GM06990 (cell line): ENCODE results near the gene EFCAB11.
"Not testable (repeated sequence)": the region's sequence is repeated elsewhere in the genome, so short reads cannot be mapped to it uniquely, and the experiment has no call there.

Experiments
- DNase-seq: peaks from one replicate; pipeline ENCODE4 v3.0.0-alpha.2; 2011; ENCODE audit not compliant: insufficient read length; ENCODE audit errors: extremely low read depth
- H3K27me3 ChIP-seq: replicated peaks from 2 replicates; pipeline ENCODE4 v1.6.0; 2011; ENCODE audit warnings: low read length; ENCODE audit not compliant: control insufficient read depth, insufficient read depth
- H3K36me3 ChIP-seq: 2 replicates; pipeline ENCODE4 v1.5.1; 2011; ENCODE audit warnings: low read length; ENCODE audit not compliant: control insufficient read depth, insufficient read depth
- H3K4me3 ChIP-seq: replicated peaks from 2 replicates; pipeline ENCODE4 v1.5.1; 2011; ENCODE audit warnings: low read depth, mild to moderate bottlenecking, control low read depth, low read length
- TF ChIP-seq, protein P1 (sequence below): IDR thresholded peaks from 2 replicates; pipeline ENCODE4 v1.5.1; 2011; ENCODE audit warnings: low read length, control low read depth, mild to moderate bottlenecking, inconsistent platforms; ENCODE audit not compliant: insufficient read depth, poor library complexity, severe bottlenecking

EFCAB11 gene

GRCh38 chr14:89892953-89893352 lies 61.6 kb downstream of the EFCAB11 start:
- H3K27me3 ChIP-seq, result no peaks in the 10 kb centered on the region
- no peak for DNase-seq
- TF ChIP-seq, protein P1, sequence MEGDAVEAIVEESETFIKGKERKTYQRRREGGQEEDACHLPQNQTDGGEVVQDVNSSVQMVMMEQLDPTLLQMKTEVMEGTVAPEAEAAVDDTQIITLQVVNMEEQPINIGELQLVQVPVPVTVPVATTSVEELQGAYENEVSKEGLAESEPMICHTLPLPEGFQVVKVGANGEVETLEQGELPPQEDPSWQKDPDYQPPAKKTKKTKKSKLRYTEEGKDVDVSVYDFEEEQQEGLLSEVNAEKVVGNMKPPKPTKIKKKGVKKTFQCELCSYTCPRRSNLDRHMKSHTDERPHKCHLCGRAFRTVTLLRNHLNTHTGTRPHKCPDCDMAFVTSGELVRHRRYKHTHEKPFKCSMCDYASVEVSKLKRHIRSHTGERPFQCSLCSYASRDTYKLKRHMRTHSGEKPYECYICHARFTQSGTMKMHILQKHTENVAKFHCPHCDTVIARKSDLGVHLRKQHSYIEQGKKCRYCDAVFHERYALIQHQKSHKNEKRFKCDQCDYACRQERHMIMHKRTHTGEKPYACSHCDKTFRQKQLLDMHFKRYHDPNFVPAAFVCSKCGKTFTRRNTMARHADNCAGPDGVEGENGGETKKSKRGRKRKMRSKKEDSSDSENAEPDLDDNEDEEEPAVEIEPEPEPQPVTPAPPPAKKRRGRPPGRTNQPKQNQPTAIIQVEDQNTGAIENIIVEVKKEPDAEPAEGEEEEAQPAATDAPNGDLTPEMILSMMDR, result no peak
- H3K36me3 ChIP-seq, result no peaks in the 10 kb centered on the region
- no peak overlapping the region for H3K4me3 ChIP-seq

- H3K36me3 ChIP-seq, H3K4me3 ChIP-seq, H3K27me3 ChIP-seq, DNase-seq: not testable (repeated sequence)
Observed at GRCh38 chr14:89891721-89892120, 62.8 kb downstream of the EFCAB11 start.

DNA sequence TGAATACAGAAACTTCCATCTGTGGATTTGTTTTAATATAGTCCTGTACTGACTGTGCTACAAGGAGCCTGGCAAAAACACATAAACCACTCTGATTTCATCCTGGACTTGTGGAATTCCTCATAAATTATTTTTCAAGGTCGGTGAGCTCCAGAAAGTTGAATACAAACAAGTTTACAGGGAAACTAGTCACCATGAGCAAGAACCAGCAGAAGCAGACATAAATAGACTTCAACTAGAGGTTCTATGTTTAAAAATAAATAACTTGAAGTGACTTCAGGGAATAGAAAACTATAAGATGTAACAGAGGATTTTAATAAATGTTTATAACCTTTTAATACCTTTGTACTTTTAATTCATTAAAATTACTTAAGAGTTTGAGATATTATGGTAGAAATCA lies 63.5 kb downstream of the EFCAB11 start:
- TF ChIP-seq, protein P1, result no peak
- Histone ChIP-seq H3K4me3 (no peak overlapping the region), H3K36me3 (no peaks in the 10 kb centered on the region), H3K27me3 (no peaks in the 10 kb centered on the region)
- no peak for DNase-seq

GRCh38 chr14:89890589-89890988 lies 63.9 kb downstream of the EFCAB11 start:
- TF ChIP-seq, protein P1, result no peak
- H3K4me3 ChIP-seq, result no peak overlapping the region
- no peaks in the 10 kb centered on the region for H3K27me3 ChIP-seq
- DNase-seq, result no peak
- H3K36me3 ChIP-seq, result no peaks in the 10 kb centered on the region

- Histone ChIP-seq H3K27me3 (no peaks in the 10 kb centered on the region), H3K4me3 (no peak overlapping the region), H3K36me3 (no peaks in the 10 kb centered on the region)
- DNase-seq, result no peak
- TF ChIP-seq, protein P1, result no peak
Observed at GRCh38 chr14:89889626-89890025, 64.9 kb downstream of the EFCAB11 start.

- Histone ChIP-seq H3K36me3 (no peaks in the 10 kb centered on the region), H3K27me3 (no peaks in the 10 kb centered on the region), H3K4me3 (no peak overlapping the region)
- TF ChIP-seq, protein P1, result no peak
- DNase-seq, result no peak
Observed at GRCh38 chr14:89884761-89885160, 69.8 kb downstream of the EFCAB11 start.
